Right atrium auricular region (tissue), 2 donors: ENCODE data around the gene FDX1. TPM values are rescaled to one million over a fixed set of nuclear protein-coding genes. Genes with fewer than 3 reads are reported as not detected.

Experiments
- DNase-seq: peaks from one replicate; pipeline ENCODE4 v3.0.0-alpha.2; 2019; ENCODE audit warnings: low spot score
- H3K27ac ChIP-seq, 2 donors: fragments of 200-600 bp; sonication (generic); 1 replicate in 1 of 2; 2 replicates in 1 of 2; pipeline ENCODE4 v1.5.1; 2016 to 2019
- H3K27me3 ChIP-seq, 2 donors: fragments of 200-600 bp; sonication (generic); one replicate each; pipeline versions ENCODE4 v1.5.1 to v1.6.0; 2017 to 2019
- H3K36me3 ChIP-seq: fragments of 200-600 bp; sonication (generic); one replicate; pipeline ENCODE4 v1.5.1; 2016
- H3K4me1 ChIP-seq, 2 donors: fragments of 200-600 bp; sonication (generic); one replicate each; pipeline versions ENCODE4 v1.5.1 to v1.6.0; 2017 to 2019
- H3K4me3 ChIP-seq, 2 donors: fragments of 200-600 bp; sonication (generic); 1 replicate in 1 of 2; 2 replicates in 1 of 2; pipeline ENCODE4 v1.5.1; 2017 to 2019; ENCODE audit warnings: mild to moderate bottlenecking in 1 of 2, moderate library complexity in 1 of 2
- H3K9me3 ChIP-seq, 2 donors: fragments of 200-600 bp; sonication (generic); one replicate each; pipeline ENCODE4 v1.5.1; 2019
- CTCF ChIP-seq, 2 donors: fragments of 200-600 bp; sonication (generic); IDR thresholded peaks; one replicate each; pipeline ENCODE4 v1.5.1; 2019; ENCODE audit warnings: antibody characterized with exemption in 2 of 2
- total RNA-seq, 2 donors: library from RNA; depleted of rRNA; stranded (reverse); fragments of >200 nt; gene quantifications; one replicate each; pipeline ENCODE4 v1.1.0, GENCODE V29; 2016

The FDX1 gene
- total RNA-seq, 2 donors from 2014 or later = 12.1 to 27.5 TPM

GRCh38 chr11:110488446-110488845 is 58.7 kb downstream of the FDX1 start:
- Histone ChIP-seq H3K4me1 (no peaks in the 10 kb centered on the region), H3K27ac (no peak overlapping the region), H3K36me3 (no peaks in the 10 kb centered on the region), H3K4me3 (no peak overlapping the region), H3K9me3 (no peaks in the 10 kb centered on the region), H3K27me3 (no peaks in the 10 kb centered on the region)
- TF ChIP-seq CTCF (IDR thresholded peaks at IDR 0.05) = no peak
- DNase-seq = no peak

- TF ChIP-seq CTCF (IDR thresholded peaks at IDR 0.05) = no peak
- Histone ChIP-seq H3K9me3 (no peaks in the 10 kb centered on the region), H3K36me3 (no peaks in the 10 kb centered on the region), H3K27ac (no peak overlapping the region), H3K27me3 (no peaks in the 10 kb centered on the region), H3K4me1 (no peaks in the 10 kb centered on the region), H3K4me3 (no peak overlapping the region)
- DNase-seq = no peak
Measured at GRCh38 chr11:110490886-110491285, 61.1 kb downstream of the FDX1 start.

GRCh38 chr11:110491577-110492320 is 62.0 kb downstream of the FDX1 start:
- no peaks in the 10 kb centered on the region for H3K9me3 ChIP-seq
- H3K4me3 ChIP-seq = no peak overlapping the region
- DNase-seq = no peak
- H3K36me3 ChIP-seq = no peaks in the 10 kb centered on the region
- H3K27me3 ChIP-seq = no peaks in the 10 kb centered on the region
- no peak for TF ChIP-seq CTCF (IDR thresholded peaks at IDR 0.05)
- no peak overlapping the region for H3K27ac ChIP-seq
- H3K4me1 ChIP-seq = no peaks in the 10 kb centered on the region

GRCh38 chr11:110492321-110492685 is 62.6 kb downstream of the FDX1 start:
- Histone ChIP-seq H3K9me3 (no peaks in the 10 kb centered on the region), H3K4me1 (no peaks in the 10 kb centered on the region), H3K27me3 (no peaks in the 10 kb centered on the region), H3K36me3 (no peaks in the 10 kb centered on the region), H3K4me3 (no peak overlapping the region), H3K27ac (no peak overlapping the region)
- no peak for TF ChIP-seq CTCF (IDR thresholded peaks at IDR 0.05)
- DNase-seq = no peak

GRCh38 chr11:110493346-110493745 is 63.6 kb downstream of the FDX1 start:
- DNase-seq = no peak
- no peak for TF ChIP-seq CTCF (IDR thresholded peaks at IDR 0.05)
- Histone ChIP-seq H3K9me3 (no peaks in the 10 kb centered on the region), H3K36me3 (no peaks in the 10 kb centered on the region), H3K4me1 (no peaks in the 10 kb centered on the region), H3K4me3 (no peak overlapping the region), H3K27ac (no peak overlapping the region), H3K27me3 (no peaks in the 10 kb centered on the region)
